Progenitor cell of endocrine pancreas (in vitro differentiated cells): Measurements from ENCODE around the gene RTP2. TPM values are rescaled to one million over a fixed set of nuclear protein-coding genes. Genes with fewer than 3 reads are reported as not detected.
A peak's percentile ranks its signal among the peaks of the same experiment; 100 is the strongest.

Experiments
- DNase-seq: peaks from one replicate; pipeline ENCODE4 v3.0.0; 2021; ENCODE audit warnings: low spot score; ENCODE audit not compliant: unreplicated experiment
- H3K27ac Mint-ChIP-seq: 2 replicates; pipeline ENCODE4 v1.8.0; 2021; ENCODE audit warnings: mild to moderate bottlenecking, moderate library complexity, mixed read lengths
- H3K27me3 Mint-ChIP-seq: 2 replicates; pipeline ENCODE4 v1.8.0; 2021; ENCODE audit warnings: mixed read lengths
- H3K36me3 Mint-ChIP-seq: 2 replicates; pipeline ENCODE4 v1.8.0; 2022; ENCODE audit warnings: mixed read lengths; ENCODE audit not compliant: insufficient read depth
- H3K4me1 Mint-ChIP-seq: 2 replicates; pipeline ENCODE4 v1.8.0; 2021; ENCODE audit warnings: low read depth, mixed read lengths
- H3K4me3 Mint-ChIP-seq: 2 replicates; pipeline ENCODE4 v1.8.0; 2021; ENCODE audit warnings: low read depth, mild to moderate bottlenecking, moderate library complexity, mixed read lengths
- H3K9me3 Mint-ChIP-seq: 2 replicates; pipeline ENCODE4 v1.8.0; 2021; ENCODE audit warnings: low read depth, mixed read lengths
- total RNA-seq: library from RNA; stranded (reverse); gene quantifications from 2 replicates; pipeline ENCODE4 v1.2.1, GENCODE V29; 2021
- TF ChIP-seq, protein P1 (sequence below): fragments of 200-600 bp; sonication (generic); IDR thresholded peaks from one replicate; pipeline ENCODE4 v1.5.0; 2021; ENCODE audit warnings: antibody characterized with exemption, mild to moderate bottlenecking; ENCODE audit not compliant: unreplicated experiment

RTP2 gene
- total RNA-seq, 1 donor from 2014 or later = not detected

GRCh38 chr3:187725653-187726370, 23.5 kb upstream of the RTP2 start:
- H3K4me1 Mint-ChIP-seq = peaks cover 3% of the 10 kb centered on the region
- TF ChIP-seq, protein P1, sequence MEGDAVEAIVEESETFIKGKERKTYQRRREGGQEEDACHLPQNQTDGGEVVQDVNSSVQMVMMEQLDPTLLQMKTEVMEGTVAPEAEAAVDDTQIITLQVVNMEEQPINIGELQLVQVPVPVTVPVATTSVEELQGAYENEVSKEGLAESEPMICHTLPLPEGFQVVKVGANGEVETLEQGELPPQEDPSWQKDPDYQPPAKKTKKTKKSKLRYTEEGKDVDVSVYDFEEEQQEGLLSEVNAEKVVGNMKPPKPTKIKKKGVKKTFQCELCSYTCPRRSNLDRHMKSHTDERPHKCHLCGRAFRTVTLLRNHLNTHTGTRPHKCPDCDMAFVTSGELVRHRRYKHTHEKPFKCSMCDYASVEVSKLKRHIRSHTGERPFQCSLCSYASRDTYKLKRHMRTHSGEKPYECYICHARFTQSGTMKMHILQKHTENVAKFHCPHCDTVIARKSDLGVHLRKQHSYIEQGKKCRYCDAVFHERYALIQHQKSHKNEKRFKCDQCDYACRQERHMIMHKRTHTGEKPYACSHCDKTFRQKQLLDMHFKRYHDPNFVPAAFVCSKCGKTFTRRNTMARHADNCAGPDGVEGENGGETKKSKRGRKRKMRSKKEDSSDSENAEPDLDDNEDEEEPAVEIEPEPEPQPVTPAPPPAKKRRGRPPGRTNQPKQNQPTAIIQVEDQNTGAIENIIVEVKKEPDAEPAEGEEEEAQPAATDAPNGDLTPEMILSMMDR = no peak
- no peak overlapping the region for H3K27ac Mint-ChIP-seq
- DNase-seq = no peak
- H3K36me3 Mint-ChIP-seq = peaks cover 47% of the 10 kb centered on the region
- peaks cover 2% of the 10 kb centered on the region for H3K27me3 Mint-ChIP-seq
- H3K4me3 Mint-ChIP-seq = no peak overlapping the region
- H3K9me3 Mint-ChIP-seq = no peaks in the 10 kb centered on the region

DNA sequence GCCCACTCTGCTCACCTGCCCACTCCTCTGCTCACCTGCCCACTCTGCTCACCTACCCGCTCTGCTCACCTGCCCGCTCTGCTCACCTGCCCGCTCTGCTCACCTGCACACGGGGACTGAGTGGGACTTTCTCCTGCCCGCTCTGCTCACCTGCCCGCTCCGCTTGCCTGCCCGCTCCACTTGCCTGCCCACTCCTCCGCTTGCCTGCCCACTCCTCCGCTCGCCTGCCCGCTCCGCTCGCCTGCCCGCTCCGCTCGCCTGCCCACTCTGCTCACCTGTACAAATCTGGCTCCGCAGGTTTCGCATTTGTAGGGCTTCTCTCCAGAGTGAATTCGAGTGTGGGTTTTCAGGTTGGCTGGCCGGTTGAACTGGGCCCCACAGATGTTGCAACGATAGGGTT, 22.9 kb upstream of the RTP2 start:
- Mint-ChIP-seq H3K27me3 (peaks cover 6% of the 10 kb centered on the region), H3K4me1 (peaks cover 6% of the 10 kb centered on the region), H3K9me3 (no peaks in the 10 kb centered on the region), H3K4me3 (no peak overlapping the region), H3K36me3 (peaks cover 47% of the 10 kb centered on the region), H3K27ac (no peak overlapping the region)
- DNase-seq = no peak
- TF ChIP-seq, protein P1 = no peak

GRCh38 chr3:187722206-187722612, 19.9 kb upstream of the RTP2 start:
- Mint-ChIP-seq H3K27ac (no peak overlapping the region), H3K36me3 (peaks cover 33% of the 10 kb centered on the region), H3K27me3 (peaks cover 17% of the 10 kb centered on the region), H3K4me3 (no peak overlapping the region), H3K9me3 (no peaks in the 10 kb centered on the region), H3K4me1 (peaks cover 18% of the 10 kb centered on the region)
- DNase-seq = no peak
- TF ChIP-seq, protein P1 = peak; percentile 33

DNA sequence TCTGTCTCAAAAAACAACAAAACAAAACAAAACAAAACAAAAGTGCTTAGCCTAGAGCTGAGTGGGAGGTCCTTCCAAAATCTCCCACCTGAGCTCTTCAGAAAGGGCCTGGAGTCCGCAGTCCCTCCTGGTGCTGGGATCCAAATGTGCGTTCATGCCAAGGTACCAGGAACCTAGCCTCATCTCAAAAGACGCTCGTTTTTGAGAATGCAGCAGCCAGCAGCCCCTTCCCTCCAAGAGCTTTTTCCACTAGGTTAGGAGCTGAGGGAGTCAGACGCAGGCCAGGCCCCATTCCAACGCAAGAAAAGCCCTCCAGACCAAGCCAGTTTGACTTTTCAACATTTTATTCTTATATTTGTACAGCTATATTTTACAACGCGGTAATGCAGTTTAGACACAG, 18.7 kb upstream of the RTP2 start:
- Mint-ChIP-seq H3K27ac (no peak overlapping the region), H3K27me3 (peaks cover 25% of the 10 kb centered on the region), H3K36me3 (peaks cover 27% of the 10 kb centered on the region), H3K4me1 (peaks cover 15% of the 10 kb centered on the region), H3K4me3 (no peak overlapping the region), H3K9me3 (no peaks in the 10 kb centered on the region)
- no peak for DNase-seq
- TF ChIP-seq, protein P1 = no peak

DNA sequence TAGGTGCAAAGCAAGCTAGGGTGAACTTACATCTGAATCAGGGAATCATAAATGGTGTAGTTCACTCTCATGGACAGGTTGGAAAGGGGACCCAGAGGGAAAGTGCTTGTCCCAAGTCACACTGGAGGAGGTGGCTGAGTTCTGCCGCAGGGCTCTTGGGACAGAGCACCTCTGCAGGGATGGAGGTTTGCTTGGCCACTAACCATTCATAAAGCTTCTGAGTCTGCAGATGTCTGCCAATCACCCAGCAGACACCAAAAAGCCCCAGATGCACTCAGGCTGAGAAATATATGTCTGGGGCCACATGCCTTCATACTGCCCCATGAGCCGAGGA, 17.9 kb upstream of the RTP2 start:
- peaks cover 25% of the 10 kb centered on the region for H3K36me3 Mint-ChIP-seq
- no peak overlapping the region for H3K27ac Mint-ChIP-seq
- H3K9me3 Mint-ChIP-seq = no peaks in the 10 kb centered on the region
- TF ChIP-seq, protein P1 = no peak
- H3K4me3 Mint-ChIP-seq = no peak overlapping the region
- DNase-seq = no peak
- peaks cover 33% of the 10 kb centered on the region for H3K27me3 Mint-ChIP-seq
- peaks cover 15% of the 10 kb centered on the region for H3K4me1 Mint-ChIP-seq
